Measurements from ENCODE around the gene DCLK2.
"Not testable (repeated sequence)": the region's sequence is repeated elsewhere in the genome, so short reads cannot be mapped to it uniquely, and the experiment has no call there.

The DCLK2 gene

DNA sequence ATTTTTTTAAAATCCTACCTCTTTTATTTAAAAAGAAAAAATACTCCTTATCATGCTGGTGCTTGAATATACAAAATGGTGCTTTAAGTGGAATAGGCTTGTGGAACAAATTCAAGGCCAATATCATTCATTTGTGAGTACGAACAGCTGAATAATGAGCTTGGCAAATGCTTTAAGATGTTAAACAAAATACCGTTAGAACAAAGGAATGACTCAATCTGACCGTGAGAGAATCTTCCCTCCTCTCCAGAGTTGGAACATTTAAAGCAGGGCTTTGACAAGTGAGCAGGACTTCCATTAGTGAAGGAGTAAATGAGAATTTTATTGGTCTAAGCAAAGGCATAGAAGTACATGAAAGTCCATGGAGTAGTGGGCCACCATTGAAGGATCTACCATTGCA, 74.5 kb downstream of the DCLK2 start:
- DNase-seq (ENCODE audit: low read depth) = no peak

DNA sequence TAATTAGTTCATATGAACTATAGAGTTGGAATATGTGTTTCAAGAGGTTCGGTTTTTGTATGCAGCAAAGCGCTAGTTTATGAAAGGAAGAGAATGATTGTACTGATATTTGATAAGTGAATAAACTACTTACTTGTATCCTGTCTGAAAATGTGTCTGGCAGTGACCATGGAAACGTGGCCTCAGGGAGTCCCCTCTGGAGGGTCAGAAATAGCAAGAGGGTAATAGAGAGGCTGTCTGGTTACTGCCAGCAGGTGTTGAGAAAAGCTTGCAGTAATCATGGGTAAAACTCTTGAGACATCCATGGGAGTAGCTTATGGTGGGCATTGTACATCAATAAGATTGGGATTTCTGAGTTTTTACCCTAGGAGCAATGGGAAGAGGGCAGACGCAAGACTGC, 77.1 kb downstream of the DCLK2 start:
- no peak for DNase-seq (ENCODE audit: low read depth)

DNA sequence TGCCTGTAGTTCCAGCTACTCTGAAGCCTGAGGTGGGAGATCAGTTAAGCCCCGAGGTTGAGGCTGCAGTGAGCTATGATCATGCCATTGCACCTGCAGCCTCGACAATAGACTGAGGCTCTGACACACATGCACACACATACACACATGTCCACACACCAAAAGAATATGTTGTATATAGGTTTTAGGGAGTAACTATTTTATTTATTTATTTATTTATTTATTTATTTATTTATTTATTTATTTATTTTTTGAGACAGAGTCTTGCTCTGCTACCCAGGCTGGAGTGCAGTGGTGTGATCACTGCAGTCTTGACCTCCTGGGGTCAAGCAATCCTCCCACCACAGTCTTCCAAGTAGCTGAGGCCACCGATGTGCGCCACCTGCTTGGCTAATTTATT, 78.3 kb downstream of the DCLK2 start:
- DNase-seq (ENCODE audit: low read depth) = no peak

DNA sequence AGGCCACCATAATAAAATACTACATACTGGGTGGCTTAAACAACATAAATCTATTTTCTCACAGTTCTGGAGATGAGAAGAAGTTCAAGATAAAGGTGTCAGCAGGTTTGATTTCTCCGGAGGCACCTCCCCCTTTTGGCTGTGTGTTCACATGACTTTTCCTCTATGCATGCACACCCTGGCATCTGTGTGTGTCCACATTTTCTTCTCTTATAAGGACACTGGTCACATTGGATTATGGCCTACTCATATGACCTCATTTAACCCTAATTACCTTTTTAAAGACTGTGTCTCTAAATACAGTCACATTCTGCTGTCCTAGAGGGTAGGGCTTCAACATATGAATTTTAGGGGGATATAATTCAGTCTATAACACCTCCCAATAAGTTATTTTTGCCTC, 79.8 kb downstream of the DCLK2 start:
- DNase-seq (ENCODE audit: low read depth) = no peak

DNA sequence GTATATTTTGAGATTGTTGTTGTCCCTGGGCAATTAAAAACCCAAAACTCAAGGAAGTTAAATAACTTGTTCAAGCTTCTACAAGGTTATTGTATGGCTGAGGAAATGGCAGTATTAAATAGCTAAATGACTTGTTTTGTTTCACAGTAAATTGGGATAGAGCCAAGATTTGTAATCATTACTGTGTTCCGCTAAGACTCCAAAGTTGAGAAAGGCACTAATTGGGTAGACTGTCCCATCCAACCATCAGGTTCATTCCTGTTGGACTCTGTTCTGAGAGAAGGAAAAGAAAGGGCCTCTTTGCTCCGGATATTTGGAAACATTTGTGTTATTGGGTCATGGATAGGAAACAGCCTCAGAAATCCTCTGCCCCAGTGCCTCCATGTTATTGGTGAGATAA, 82.2 kb downstream of the DCLK2 start:
- no peak for DNase-seq (ENCODE audit: low read depth)

DNA sequence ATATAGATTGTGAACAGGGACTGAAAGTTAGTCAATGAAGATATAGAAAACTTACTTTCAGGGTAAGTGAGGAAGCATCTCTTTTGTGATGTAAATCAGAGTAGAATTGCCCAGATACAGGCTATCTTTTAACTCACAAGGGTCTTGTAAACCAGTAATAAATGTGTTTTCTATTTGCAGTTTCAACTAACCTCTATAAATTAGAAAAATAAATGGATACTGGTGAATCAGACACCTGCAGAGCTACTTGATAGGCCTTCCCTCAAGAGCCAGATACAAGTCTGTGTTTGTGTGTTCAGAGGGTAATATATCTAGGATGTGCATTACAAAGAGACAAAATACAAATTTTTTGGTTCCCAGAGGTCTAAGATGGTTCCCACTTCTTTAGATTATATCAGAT, 82.9 kb downstream of the DCLK2 start:
- DNase-seq (ENCODE audit: low read depth) = no peak

DNA sequence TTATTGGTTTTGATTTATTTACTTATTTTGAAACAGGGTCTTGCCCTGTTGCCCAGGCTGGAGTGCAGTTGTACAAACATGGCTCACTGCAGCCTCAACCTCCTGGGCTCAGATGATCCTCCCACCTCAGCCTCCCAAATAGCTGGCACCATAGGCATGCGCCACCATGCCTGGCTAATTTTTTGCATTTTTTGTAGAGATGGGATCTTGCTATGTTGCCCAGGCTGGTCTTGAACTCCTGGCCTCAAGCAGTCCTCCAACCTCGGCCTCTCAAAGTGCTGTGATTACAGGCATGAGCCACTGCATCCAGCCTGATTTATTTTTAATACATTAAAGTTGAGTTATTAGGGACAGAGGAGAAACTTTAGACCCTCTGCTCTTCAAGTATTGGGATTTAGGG, 83.8 kb downstream of the DCLK2 start:
- DNase-seq (ENCODE audit: low read depth) = not testable (repeated sequence)

DNA sequence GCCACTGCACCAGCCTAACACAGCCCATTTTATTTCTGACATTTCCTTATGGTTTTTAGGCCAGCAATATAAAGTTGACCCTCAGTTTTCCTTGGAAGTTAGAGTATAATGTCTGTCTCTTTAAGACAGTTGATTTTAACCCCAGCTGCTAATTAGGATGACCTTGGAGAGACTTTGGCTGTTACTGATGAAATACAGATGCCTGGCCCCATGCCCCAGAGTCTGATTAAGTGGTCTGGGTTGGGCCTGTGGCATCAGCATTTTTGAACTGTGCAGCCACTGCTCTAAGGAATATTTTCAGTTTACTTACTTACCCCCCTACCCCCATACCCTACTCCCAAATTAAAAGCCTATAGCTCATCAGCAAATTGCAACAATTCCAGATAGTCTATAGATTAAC, 85.8 kb downstream of the DCLK2 start:
- DNase-seq (ENCODE audit: low read depth) = no peak

DNA sequence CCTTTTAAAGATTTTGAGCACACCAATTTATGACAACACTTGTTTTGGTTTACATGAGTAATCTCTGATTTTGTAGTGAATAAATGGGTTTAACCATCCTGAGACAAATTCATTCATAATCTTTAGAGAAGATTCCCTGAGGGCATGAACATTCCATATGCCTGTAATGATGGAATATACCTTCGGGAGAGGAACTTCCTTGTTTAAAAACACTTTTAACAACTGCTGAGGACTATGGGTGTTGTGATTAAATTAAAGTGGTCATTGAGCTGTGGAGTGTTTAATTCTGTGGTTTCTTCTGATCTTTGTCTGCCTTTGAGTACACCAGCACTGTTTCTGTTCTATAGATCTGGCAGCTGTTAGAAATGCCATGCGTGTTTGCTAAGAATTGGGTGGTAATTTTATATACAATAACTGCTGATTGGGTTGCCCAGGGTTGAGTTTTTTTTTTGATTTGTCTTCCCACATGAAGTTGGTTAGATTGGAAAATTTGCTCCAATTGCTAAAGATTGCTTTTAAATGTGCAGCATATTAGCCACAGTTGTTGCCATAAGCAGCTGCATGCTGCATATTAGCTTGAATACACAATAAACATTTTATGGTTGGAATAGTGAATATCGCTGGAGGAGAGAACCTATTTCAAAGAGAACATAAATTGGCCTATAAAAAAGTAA, 86.8 kb downstream of the DCLK2 start:
- DNase-seq (ENCODE audit: low read depth) = no peak

DNA sequence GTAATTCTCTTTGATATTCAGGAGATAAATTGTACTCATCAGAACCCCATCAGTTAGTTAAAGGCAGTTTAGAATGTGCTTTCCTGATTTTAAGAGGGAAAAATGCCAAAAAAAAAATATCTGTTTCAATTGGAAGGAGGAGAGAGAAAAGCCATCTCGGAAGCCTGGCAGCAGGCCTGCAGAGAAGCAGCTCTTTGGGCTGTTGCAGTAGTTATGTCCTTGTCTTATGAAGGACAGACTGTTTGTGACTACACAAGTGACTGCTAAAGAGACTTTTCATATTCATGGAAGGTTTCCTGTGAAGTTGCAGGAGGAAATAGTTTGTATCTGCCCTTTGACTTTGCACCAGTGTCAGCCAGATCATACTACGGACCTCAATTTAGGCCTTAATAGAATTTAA, 88.8 kb downstream of the DCLK2 start:
- DNase-seq (ENCODE audit: low read depth) = no peak

DNA sequence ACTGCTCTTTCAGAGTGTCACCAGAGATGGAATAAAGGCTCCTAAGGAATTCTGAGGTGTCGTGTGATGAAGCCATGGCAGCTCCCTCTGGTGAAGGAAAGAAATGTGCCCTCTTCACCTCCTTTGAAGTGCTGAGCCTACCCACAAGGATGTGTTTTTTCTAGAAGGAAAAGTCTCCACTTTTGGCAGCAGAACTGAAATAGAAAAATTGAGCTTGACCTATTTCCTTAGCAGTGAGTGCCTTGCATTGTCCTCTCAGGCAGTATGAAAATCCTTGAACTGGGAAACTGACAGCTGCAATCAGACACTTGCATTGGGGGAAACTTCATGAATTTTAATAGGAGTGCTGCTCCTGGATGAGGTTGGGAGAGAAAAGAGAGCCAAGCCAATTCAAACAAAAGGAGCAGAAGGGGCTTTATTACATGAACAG, 95.2 kb downstream of the DCLK2 start:
- DNase-seq (ENCODE audit: low read depth) = no peak

DNA sequence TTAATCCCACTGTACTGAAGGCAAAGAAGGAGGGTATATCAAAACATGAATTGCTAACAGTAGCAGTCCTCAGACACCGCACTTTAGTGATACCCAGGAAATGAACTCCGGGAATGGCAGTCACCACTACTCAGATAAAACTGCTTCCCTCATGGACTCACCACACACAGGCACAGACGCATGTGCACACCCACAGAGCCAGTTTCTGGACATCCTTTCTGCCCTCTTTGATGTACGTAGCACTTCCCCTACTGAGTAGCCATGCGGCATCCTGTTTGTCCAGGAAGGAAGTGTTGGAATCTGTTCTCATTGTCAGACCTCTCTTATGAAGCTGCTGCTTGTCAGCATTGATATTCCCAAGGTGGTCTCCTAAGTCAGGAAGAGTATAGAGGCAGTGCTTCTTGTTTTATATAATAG, 95.7 kb downstream of the DCLK2 start:
- DNase-seq (ENCODE audit: low read depth) = no peak

DNA sequence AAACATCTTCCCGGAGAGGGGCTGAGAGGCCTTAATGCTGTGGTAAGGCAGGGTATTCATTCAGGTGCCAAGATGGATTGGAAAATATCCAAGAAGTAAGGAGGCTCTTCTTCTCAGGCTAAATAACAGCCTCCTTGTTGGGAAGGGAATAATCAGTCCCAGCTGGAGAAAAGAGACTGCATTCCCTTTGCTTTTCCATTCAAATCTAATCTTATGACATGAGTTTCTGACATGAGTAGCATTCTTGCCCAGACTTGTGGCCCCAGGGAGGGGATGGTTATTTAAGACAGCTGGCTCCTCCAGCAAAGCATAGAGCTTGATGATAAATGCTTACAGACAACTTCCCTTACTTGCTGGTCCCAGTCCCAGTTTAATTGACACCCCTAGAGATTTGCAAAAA, 98.3 kb downstream of the DCLK2 start:
- no peak for DNase-seq (ENCODE audit: low read depth)

DNA sequence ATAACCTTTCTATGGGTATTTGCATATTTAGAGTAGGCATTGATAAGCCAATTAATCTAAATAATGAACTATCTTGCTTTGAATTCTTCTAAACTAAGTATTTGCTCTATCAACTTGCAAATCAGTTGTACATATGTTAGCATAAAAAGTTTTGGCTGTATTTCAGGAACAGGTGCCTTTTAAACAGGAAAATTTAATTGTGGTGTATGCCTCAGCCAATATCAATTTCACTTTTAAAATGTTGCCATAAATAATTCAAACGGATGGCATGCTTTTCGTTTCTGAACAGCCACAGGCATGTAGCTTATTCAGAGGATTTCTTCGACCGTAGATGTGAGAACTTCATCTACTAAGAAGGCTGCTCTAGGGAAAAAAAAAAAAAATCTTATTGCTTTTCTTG, 99.9 kb downstream of the DCLK2 start:
- DNase-seq (ENCODE audit: low read depth) = peak; percentile 26

DNA sequence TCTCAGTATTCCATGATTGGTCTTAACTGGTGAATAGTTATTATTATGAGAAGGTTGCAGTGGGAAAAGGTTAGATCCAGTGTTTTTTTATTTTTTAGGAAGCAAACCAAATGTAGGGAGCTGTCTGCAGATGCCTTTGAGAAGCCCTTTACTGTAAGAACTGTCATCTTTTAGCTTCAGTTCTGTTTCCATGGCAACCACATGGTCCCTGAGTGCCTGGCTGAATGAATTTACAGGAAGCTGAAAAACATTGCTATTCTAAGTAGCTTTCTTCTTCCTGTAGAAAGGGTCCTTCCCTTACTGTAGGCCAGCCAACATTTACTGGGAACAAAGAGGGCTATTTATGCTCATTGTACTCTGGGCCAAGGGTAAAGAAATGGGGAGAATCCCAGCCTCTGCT, 103.3 kb downstream of the DCLK2 start:
- no peak for DNase-seq (ENCODE audit: low read depth)

DNA sequence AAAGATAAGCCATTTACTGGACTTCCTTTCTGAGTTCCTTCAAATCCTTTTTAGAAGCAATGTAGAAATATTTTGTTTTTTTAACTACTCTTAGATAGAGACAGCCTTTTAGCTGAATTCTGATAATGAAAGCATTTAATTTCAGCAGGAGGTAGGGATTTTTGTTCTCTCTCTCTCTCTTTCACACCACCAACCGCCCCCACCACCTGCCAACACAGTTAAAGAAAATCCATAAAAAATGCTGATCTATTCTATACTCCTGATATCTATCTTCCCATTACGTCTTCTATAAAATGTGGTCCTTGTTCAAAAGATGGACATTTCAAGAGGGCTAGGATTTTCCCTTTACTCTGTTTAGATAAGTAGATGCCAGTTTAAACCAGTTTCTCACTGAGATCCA, 104.5 kb downstream of the DCLK2 start:
- no peak for DNase-seq (ENCODE audit: low read depth)

DNA sequence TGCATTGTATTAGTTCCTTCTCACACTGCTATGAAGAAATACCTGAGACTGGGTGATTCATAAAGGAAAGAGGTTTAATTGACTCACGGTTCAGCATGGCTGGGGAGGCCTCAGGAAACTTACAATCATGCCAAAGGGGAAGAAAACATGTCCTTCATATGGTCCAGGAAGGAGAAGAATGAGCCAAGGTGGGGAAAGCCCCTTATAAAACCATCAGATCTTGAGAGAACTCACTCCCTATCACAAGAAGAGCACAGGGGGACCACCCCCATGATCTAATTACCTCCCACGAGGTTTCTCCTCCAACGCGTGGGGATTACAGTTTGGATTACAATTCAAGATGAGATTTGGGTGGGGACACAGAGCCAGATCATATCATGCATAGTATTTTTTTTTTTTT, 106.8 kb downstream of the DCLK2 start:
- not testable (repeated sequence) for DNase-seq (ENCODE audit: low read depth)

DNA sequence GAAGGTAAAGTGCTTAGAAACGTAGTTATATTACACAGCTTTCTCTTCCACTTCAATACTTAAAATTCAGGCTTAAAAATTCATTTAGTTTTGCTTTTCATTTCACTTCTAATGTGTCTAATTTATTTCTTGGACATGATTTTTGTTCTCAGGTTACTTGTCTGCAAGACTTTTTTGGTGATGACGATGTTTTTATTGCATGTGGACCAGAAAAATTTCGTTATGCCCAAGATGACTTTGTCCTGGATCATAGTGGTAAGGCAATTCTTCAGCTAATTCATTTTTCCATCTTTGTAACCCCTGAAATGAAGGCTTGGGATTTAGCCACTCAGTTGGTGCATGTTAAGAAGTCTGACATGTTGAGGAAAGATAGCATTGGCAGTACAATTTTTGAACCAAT, 114.7 kb downstream of the DCLK2 start:
- no peak for DNase-seq (ENCODE audit: low read depth)

DNA sequence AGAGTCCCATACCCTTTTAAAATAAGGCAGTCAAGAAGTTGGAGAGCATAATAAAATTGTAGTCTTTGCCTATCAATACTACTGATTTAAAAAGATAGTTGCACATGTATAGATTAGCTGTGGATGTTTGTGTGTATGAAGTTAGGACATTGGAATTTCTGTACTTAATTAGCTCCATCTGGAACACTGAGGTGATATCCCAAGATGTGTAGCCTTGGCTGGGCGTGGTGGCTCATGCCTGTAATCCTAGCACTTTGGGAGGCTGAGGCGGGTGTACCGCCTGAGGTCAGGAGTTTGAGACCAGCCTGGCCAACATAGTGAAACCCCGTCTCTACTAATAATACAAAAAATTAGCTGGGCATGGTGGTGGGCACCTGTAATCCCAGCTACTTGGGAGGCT, 119.0 kb downstream of the DCLK2 start:
- DNase-seq (ENCODE audit: low read depth) = not testable (repeated sequence)

DNA sequence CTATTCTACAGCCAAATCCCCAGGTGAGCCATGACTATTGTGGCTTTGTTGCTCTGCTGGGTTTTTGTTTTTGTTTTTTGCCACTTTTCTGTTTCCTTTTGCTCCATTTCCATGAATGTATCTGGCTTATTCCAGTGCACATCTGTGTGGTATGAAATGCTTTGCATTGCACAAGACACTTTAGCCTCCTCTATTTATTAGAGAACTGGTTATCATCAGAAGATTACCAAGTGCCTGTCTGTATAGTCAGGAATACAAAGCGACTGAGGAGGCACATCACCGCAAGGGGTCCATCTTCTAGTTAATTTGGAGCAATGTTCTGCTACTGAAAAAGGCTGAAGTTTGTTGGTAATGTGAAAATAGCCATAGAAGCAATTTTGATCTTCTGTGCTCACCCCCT, 120.8 kb downstream of the DCLK2 start:
- no peak for DNase-seq (ENCODE audit: low read depth)

DNA sequence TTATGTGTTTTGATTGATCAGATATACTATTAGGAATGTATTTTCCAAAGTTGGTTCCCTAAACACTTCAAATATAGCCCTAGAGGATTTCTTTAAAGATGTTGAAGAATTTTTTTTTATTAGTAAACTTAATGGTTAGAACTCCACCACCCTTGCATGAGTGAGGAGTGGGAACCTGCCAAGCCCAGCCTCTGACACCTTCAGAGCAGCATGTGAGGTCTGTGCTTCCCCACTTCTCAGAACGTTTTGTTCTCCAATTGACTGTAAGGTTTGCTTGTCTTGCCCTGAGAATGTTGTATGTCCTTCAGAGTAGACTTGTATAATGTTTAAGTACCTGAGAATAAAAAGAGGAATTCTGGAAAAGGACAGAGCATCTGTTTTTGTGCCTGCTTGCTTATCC, 126.8 kb downstream of the DCLK2 start:
- no peak for DNase-seq (ENCODE audit: low read depth)

DNA sequence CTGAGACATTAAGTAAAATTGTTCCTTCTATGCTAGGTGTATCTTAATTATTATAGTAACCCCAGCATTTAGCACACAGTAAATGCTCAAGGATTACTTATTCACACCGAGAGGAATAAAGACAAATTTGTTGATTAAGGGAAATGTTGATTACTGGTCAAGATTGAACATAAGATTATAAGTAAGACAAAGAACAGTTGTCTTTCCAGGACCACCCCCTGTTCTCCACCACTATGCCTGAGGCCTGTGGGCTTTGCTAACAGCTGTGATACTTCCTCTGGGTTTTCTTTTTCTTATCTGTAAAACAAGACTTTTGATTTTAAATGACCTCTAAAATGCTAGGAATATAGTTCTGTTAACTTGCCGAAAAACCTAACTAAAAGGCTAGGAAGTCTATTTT, 128.0 kb downstream of the DCLK2 start:
- DNase-seq (ENCODE audit: low read depth) = no peak

DNA sequence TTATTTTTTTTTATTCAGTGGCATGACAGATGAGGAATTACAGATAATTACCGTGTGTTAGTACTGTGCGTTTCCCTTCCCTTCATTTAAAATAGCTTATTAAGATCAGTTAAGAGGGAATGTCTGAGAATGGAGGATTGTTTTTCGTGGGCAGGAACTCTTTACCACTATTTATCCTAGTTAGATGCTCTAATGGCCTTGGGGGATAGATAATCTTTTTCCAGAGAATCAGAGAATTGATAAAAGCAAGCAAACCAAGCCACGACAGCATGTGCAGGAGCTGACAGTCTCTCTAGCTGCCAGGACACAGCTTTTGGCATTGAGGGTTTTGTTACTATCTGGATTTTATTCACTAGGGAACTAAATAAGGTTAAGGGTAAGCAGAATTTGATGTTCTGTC, 128.7 kb downstream of the DCLK2 start:
- DNase-seq (ENCODE audit: low read depth) = no peak

DNA sequence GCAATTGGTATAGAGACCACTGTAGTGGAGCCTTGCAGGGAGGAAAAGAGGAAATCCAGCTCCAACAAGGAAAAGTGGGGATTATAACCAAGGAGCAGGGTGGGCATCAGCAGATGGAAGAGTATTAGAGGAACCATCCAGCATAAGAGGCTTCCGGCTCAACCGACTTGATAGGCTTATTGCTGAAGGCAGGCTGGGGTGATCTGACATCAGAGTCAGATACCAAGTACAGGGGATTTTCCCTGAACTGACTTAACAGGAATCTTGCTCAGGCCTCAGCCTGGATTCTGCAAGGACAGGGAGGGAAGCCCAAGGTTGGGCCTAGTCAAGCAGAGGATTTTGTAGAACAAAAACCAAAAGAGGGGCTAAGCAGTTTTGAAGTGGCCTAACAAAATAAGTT, 129.6 kb downstream of the DCLK2 start:
- DNase-seq (ENCODE audit: low read depth) = no peak

Data from non-pigmented ciliary epithelial cell (primary cell).